ENCODE measurements around the gene SLC6A8. TPM values are rescaled to one million over a fixed set of nuclear protein-coding genes. Genes with fewer than 3 reads are reported as not detected.

SLC6A8 gene
- total RNA-seq, 1 donor from 2014 or later = 57.9 TPM

GRCh38 chrX:153673428-153674218 lies 14.1 kb upstream of the SLC6A8 start, which contains the start of gene PNCK:
TSS of gene PNCK (minus strand) at chrX:153673813. CDS start at chrX:153673076, 737 bp downstream.
- H3K36me3 Mint-ChIP-seq (ENCODE audit: low read depth, unreplicated experiment) = no peaks in the 10 kb centered on the region
- no peaks in the 10 kb centered on the region for H3K9me3 Mint-ChIP-seq (ENCODE audit: unreplicated experiment)
- Histone ChIP-seq H3K4me3 (ENCODE audit: insufficient read depth, low read depth, low read length) (no peak within 1 kb of the TSS), H3K4me1 (ENCODE audit: insufficient read depth, low read length) (no peaks in the 10 kb centered on the region), H4K20me1 (ENCODE audit: insufficient read depth, low read length) (no peaks in the 10 kb centered on the region), H3K9me3 (ENCODE audit: insufficient read depth, low read depth, low read length) (no peaks in the 10 kb centered on the region), H3K27ac (ENCODE audit: low read depth, low read length) (no peak within 1 kb of the TSS), H2AFZ (ENCODE audit: low read depth, low read length) (no peak within 1 kb of the TSS), H3K79me2 (ENCODE audit: insufficient read depth, low read length) (no peaks in the 10 kb centered on the region), H3K9ac (ENCODE audit: low read length) (no peak within 1 kb of the TSS), H3K36me3 (ENCODE audit: insufficient read depth, low read length) (no peaks in the 10 kb centered on the region), H3K4me2 (ENCODE audit: low read length) (no peak within 1 kb of the TSS), H3K27me3 (ENCODE audit: insufficient read depth, low read length) (peaks cover 8% of the 10 kb centered on the region)
- peaks cover 13% of the 10 kb centered on the region for H3K27me3 Mint-ChIP-seq (ENCODE audit: low read depth, unreplicated experiment)
- H3K27ac Mint-ChIP-seq (ENCODE audit: unreplicated experiment) = no peak within 1 kb of the TSS
- no peak for DNase-seq (ENCODE audit: low read depth)
- no peak for TF ChIP-seq EZH2 (IDR thresholded peaks at IDR 0.05; ENCODE audit: insufficient read depth, low read length)
- TF ChIP-seq CTCF (IDR thresholded peaks at IDR 0.05; ENCODE audit: insufficient read depth, low read depth, low read length) = no peak
- no peak for FAIRE-seq
- H3K4me3 Mint-ChIP-seq (ENCODE audit: unreplicated experiment) = no peak within 1 kb of the TSS
- H3K4me1 Mint-ChIP-seq (ENCODE audit: low read depth, unreplicated experiment) = peaks cover 3% of the 10 kb centered on the region

- Histone ChIP-seq H3K9ac (ENCODE audit: low read length) (no peak overlapping the region), H3K27ac (ENCODE audit: low read depth, low read length) (no peak overlapping the region), H3K79me2 (ENCODE audit: insufficient read depth, low read length) (no peaks in the 10 kb centered on the region), H2AFZ (ENCODE audit: low read depth, low read length) (no peak overlapping the region), H3K27me3 (ENCODE audit: insufficient read depth, low read length) (peaks cover 8% of the 10 kb centered on the region), H3K9me3 (ENCODE audit: insufficient read depth, low read depth, low read length) (no peaks in the 10 kb centered on the region), H3K36me3 (ENCODE audit: insufficient read depth, low read length) (no peaks in the 10 kb centered on the region), H3K4me3 (ENCODE audit: insufficient read depth, low read depth, low read length) (no peak overlapping the region), H3K4me1 (ENCODE audit: insufficient read depth, low read length) (no peaks in the 10 kb centered on the region), H3K4me2 (ENCODE audit: low read length) (no peak overlapping the region), H4K20me1 (ENCODE audit: insufficient read depth, low read length) (no peaks in the 10 kb centered on the region)
- Mint-ChIP-seq H3K27ac (ENCODE audit: unreplicated experiment) (no peak overlapping the region), H3K27me3 (ENCODE audit: low read depth, unreplicated experiment) (peaks cover 13% of the 10 kb centered on the region), H3K9me3 (ENCODE audit: unreplicated experiment) (no peaks in the 10 kb centered on the region), H3K36me3 (ENCODE audit: low read depth, unreplicated experiment) (no peaks in the 10 kb centered on the region), H3K4me3 (ENCODE audit: unreplicated experiment) (no peak overlapping the region), H3K4me1 (ENCODE audit: low read depth, unreplicated experiment) (peaks cover 3% of the 10 kb centered on the region)
- TF ChIP-seq EZH2 (IDR thresholded peaks at IDR 0.05; ENCODE audit: insufficient read depth, low read length) (no peak), CTCF (IDR thresholded peaks at IDR 0.05; ENCODE audit: insufficient read depth, low read depth, low read length) (no peak)
- FAIRE-seq = no peak
- DNase-seq (ENCODE audit: low read depth) = no peak
Measured at GRCh38 chrX:153674219-153674851, 13.4 kb upstream of the SLC6A8 start.
